Activated T-cell treated with anti-CD3 and anti-CD28 coated beads, Interleukin-2, amount 50 U/mL, for 1 hour (primary cell): Measurements from ENCODE around the gene CFAP100.

Source experiments
- DNase-seq: peaks from one replicate; pipeline ENCODE4 v3.0.0-alpha.2; 2020

Gene CFAP100

GRCh38 chr3:126466886-126467610 is 72.3 kb downstream of the CFAP100 start:
- DNase-seq, result peak; percentile 12

- peak; percentile 8 for DNase-seq
Observed at GRCh38 chr3:126467611-126467955, 72.9 kb downstream of the CFAP100 start.

- DNase-seq, result peak; percentile 9
Observed at GRCh38 chr3:126468028-126468891, 73.6 kb downstream of the CFAP100 start.

GRCh38 chr3:126469479-126469878 is 74.8 kb downstream of the CFAP100 start:
- DNase-seq, result no peak

GRCh38 chr3:126472277-126473006 is 77.7 kb downstream of the CFAP100 start:
- DNase-seq, result no peak

- DNase-seq, result no peak
Observed at GRCh38 chr3:126473292-126474168, 78.8 kb downstream of the CFAP100 start.

- peak; percentile 51 for DNase-seq
Observed at GRCh38 chr3:126474498-126475412, 80.0 kb downstream of the CFAP100 start.

- peak; percentile 93 for DNase-seq
Observed at GRCh38 chr3:126475413-126476114, 80.9 kb downstream of the CFAP100 start, which contains the start of gene ZXDC. ZXDC (minus strand) TSS chr3:126475891; CDS start chr3:126475865, 26 bp downstream.

GRCh38 chr3:126476166-126477060 is 81.7 kb downstream of the CFAP100 start:
- no peak for DNase-seq

- no peak for DNase-seq
Observed at GRCh38 chr3:126477061-126477380, 82.3 kb downstream of the CFAP100 start.

- DNase-seq, result no peak
Observed at GRCh38 chr3:126478581-126479310, 84.0 kb downstream of the CFAP100 start.

- no peak for DNase-seq
Observed at GRCh38 chr3:126479642-126480041, 84.9 kb downstream of the CFAP100 start.

GRCh38 chr3:126480206-126480605 is 85.5 kb downstream of the CFAP100 start:
- DNase-seq, result no peak

- no peak for DNase-seq
Observed at GRCh38 chr3:126480861-126481260, 86.2 kb downstream of the CFAP100 start.

- DNase-seq, result no peak
Observed at GRCh38 chr3:126481808-126482502, 87.2 kb downstream of the CFAP100 start.

- DNase-seq, result no peak
Observed at GRCh38 chr3:126482503-126483255, 88.0 kb downstream of the CFAP100 start.

- DNase-seq, result no peak
Observed at GRCh38 chr3:126483321-126483761, 88.6 kb downstream of the CFAP100 start.
